SK-N-SH treated with all-trans-retinoic acid at 6 μM for 48 hours (cell line): ENCODE data around the gene SFXN2.

ENCODE experiments used
- ARNTL ChIP-seq: fragments of 450-650 bp; formaldehyde crosslinking; IDR thresholded peaks from 2 replicates; pipeline ENCODE4 v1.5.0; 2020; ENCODE audit warnings: low read depth, mild to moderate bottlenecking, moderate library complexity, borderline replicate concordance
- BACH2 ChIP-seq: fragments of 250-450 bp; sonication (Bioruptor Pico); IDR thresholded peaks from 2 replicates; pipeline ENCODE4 v1.9.0; 2021; ENCODE audit warnings: mild to moderate bottlenecking, borderline replicate concordance
- PPARA ChIP-seq: fragments of 250-450 bp; sonication (Bioruptor Pico); IDR thresholded peaks from 2 replicates; pipeline ENCODE4 v1.5.0; 2020; ENCODE audit warnings: mild to moderate bottlenecking, borderline replicate concordance
- RARB ChIP-seq: fragments of 250-450 bp; sonication (Bioruptor Pico); IDR thresholded peaks from 2 replicates; pipeline ENCODE4 v1.8.0; 2021; ENCODE audit warnings: mild to moderate bottlenecking, moderate library complexity
- ZFP3 ChIP-seq: fragments of 250-450 bp; sonication (Bioruptor Pico); IDR thresholded peaks from 2 replicates; pipeline ENCODE4 v1.5.0; 2020; ENCODE audit warnings: mild to moderate bottlenecking, moderate library complexity
- ZFP30 ChIP-seq: fragments of 450-650 bp; formaldehyde crosslinking; IDR thresholded peaks from 2 replicates; pipeline ENCODE4 v1.5.0; 2022; ENCODE audit warnings: mild to moderate bottlenecking, moderate library complexity
- TF ChIP-seq, protein P1 (sequence below): fragments of 250-450 bp; sonication (Bioruptor Pico); IDR thresholded peaks from 2 replicates; pipeline ENCODE4 v1.8.0; 2020; ENCODE audit warnings: mild to moderate bottlenecking, moderate library complexity, borderline replicate concordance
- TF ChIP-seq, protein P2 (sequence below): fragments of 250-450 bp; sonication (Bioruptor Pico); IDR thresholded peaks from 2 replicates; pipeline ENCODE4 v1.5.1; 2020; ENCODE audit warnings: low read depth, mild to moderate bottlenecking, moderate library complexity

DNA sequence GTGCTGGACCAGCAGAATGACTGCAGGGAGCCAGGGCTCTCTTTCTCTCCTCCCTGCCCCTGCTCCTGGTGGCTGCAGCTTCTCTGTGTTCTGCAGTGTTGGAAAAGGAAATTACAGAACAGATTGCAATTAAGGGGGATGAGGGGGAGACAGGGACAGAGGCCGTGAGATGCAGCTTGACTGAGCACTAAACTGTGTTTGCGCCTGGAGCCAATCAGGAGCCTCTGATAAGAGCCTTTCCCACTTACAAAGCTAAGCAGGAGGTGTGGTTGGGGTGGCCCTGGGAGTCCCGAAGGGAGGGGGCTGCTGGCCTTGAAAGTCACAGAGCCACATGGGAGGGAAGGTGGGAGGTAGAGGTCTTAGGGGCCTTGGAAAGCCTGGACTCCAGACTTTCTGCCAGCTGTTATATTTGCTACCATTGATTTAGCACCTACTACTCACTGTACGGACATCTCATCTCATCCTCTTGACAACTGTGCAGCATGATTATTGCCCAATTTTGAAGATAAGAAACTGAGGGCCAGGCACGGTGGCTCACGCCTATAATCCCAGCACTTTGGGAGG, 43.5 kb upstream of the SFXN2 start:
- no peak for TF ChIP-seq ZFP30 (CRISPR knock-in tag)
- no peak for TF ChIP-seq RARB
- TF ChIP-seq, protein P1, sequence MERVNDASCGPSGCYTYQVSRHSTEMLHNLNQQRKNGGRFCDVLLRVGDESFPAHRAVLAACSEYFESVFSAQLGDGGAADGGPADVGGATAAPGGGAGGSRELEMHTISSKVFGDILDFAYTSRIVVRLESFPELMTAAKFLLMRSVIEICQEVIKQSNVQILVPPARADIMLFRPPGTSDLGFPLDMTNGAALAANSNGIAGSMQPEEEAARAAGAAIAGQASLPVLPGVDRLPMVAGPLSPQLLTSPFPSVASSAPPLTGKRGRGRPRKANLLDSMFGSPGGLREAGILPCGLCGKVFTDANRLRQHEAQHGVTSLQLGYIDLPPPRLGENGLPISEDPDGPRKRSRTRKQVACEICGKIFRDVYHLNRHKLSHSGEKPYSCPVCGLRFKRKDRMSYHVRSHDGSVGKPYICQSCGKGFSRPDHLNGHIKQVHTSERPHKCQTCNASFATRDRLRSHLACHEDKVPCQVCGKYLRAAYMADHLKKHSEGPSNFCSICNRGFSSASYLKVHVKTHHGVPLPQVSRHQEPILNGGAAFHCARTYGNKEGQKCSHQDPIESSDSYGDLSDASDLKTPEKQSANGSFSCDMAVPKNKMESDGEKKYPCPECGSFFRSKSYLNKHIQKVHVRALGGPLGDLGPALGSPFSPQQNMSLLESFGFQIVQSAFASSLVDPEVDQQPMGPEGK, result no peak
- no peak for TF ChIP-seq ARNTL (CRISPR knock-in tag)
- TF ChIP-seq BACH2 (CRISPR knock-in tag), result no peak
- TF ChIP-seq, protein P2, sequence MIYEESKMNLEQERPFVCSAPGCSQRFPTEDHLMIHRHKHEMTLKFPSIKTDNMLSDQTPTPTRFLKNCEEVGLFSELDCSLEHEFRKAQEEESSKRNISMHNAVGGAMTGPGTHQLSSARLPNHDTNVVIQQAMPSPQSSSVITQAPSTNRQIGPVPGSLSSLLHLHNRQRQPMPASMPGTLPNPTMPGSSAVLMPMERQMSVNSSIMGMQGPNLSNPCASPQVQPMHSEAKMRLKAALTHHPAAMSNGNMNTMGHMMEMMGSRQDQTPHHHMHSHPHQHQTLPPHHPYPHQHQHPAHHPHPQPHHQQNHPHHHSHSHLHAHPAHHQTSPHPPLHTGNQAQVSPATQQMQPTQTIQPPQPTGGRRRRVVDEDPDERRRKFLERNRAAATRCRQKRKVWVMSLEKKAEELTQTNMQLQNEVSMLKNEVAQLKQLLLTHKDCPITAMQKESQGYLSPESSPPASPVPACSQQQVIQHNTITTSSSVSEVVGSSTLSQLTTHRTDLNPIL (CRISPR knock-in tag), result no peak
- TF ChIP-seq PPARA, result no peak
- no peak for TF ChIP-seq ZFP3
